Measurements from ENCODE around the gene BNC2. TPM values are rescaled to one million over a fixed set of nuclear protein-coding genes. Genes with fewer than 3 reads are reported as not detected.

Gene BNC2
- total and polyA plus RNA-seq, 2 experiments from 2014 or later: 13.8 to 18.5 TPM

- WGBS, 2 experiments (ENCODE audit: low coverage in 1 of 2, low lambda C conversion rate in 2 of 2, missing lambda C conversion rate in 2 of 2): 80 to 83% methylated on average over 3 of the region's 3 CpGs
- Histone ChIP-seq H3K36me3 (ENCODE audit: low read depth) (no peaks in the 10 kb centered on the region), H4K20me1 (ENCODE audit: insufficient read depth) (no peaks in the 10 kb centered on the region), H3F3A (ENCODE audit: insufficient read depth) (peaks cover 21% of the 10 kb centered on the region), H3K9me3 (ENCODE audit: low read depth) (no peaks in the 10 kb centered on the region), H3K27me3 (replicated peaks; ENCODE audit: insufficient read depth) (no peaks in the 10 kb centered on the region), H3K27ac (peak overlapping the region; percentile 89; the same call in 1 of the 2 replicates), H3K4me1 (ENCODE audit: insufficient read depth) (peaks cover 43% of the 10 kb centered on the region), H3K9ac (peak overlapping the region; percentile 90), H3K4me3 (peak overlapping the region; percentile 82), H3K9me2 (ENCODE audit: insufficient read depth) (no peaks in the 10 kb centered on the region), H3K4me2 (ENCODE audit: unreplicated experiment) (peak overlapping the region; percentile 91), H3K79me2 (ENCODE audit: insufficient read depth) (peaks cover 85% of the 10 kb centered on the region), H2AFZ (no peak overlapping the region)
- TF ChIP-seq EZH2 (IDR thresholded peaks at IDR 0.05; ENCODE audit: insufficient read depth, poor library complexity, severe bottlenecking) (no peak), EZH2phosphoT487 (IDR thresholded peaks at IDR 0.05; ENCODE audit: insufficient read depth, low read depth) (no peak)
- peak; percentile 19 for DNase-seq
- in situ Hi-C loops (cut with MboI): no loop called here
Measured at GRCh38 chr9:16728137-16728508, 142.3 kb downstream of the BNC2 start.

- H3K27ac ChIP-seq: peak overlapping the region; percentile 89
- H3K4me1 ChIP-seq (ENCODE audit: insufficient read depth): peaks cover 45% of the 10 kb centered on the region
- no peaks in the 10 kb centered on the region for H3K9me3 ChIP-seq (ENCODE audit: low read depth)
- TF ChIP-seq EZH2phosphoT487 (IDR thresholded peaks at IDR 0.05; ENCODE audit: insufficient read depth, low read depth) (no peak), EZH2 (IDR thresholded peaks at IDR 0.05; ENCODE audit: insufficient read depth, poor library complexity, severe bottlenecking) (no peak)
- peak overlapping the region; percentile 90 for H3K9ac ChIP-seq
- H3K4me2 ChIP-seq (ENCODE audit: unreplicated experiment): peak overlapping the region; percentile 91
- 16 to 21% methylated on average over 7 of the region's 7 CpGs for WGBS, 2 experiments (ENCODE audit: low coverage in 1 of 2, low lambda C conversion rate in 2 of 2, missing lambda C conversion rate in 2 of 2)
- DNase-seq: peak; percentile 39
- H3F3A ChIP-seq (ENCODE audit: insufficient read depth): peaks cover 24% of the 10 kb centered on the region
- H4K20me1 ChIP-seq (ENCODE audit: insufficient read depth): no peaks in the 10 kb centered on the region
- H3K27me3 ChIP-seq (replicated peaks; ENCODE audit: insufficient read depth): no peaks in the 10 kb centered on the region
- no peaks in the 10 kb centered on the region for H3K36me3 ChIP-seq (ENCODE audit: low read depth)
- H3K79me2 ChIP-seq (ENCODE audit: insufficient read depth): peaks cover 90% of the 10 kb centered on the region
- H2AFZ ChIP-seq: peak overlapping the region; percentile 70
- peak overlapping the region; percentile 82 for H3K4me3 ChIP-seq
- H3K9me2 ChIP-seq (ENCODE audit: insufficient read depth): no peaks in the 10 kb centered on the region
- in situ Hi-C loops (cut with MboI): no loop called here
Measured at GRCh38 chr9:16727452-16728136, 142.9 kb downstream of the BNC2 start.

- Histone ChIP-seq H4K20me1 (ENCODE audit: insufficient read depth) (no peaks in the 10 kb centered on the region), H3K36me3 (ENCODE audit: low read depth) (no peaks in the 10 kb centered on the region), H3K9me2 (ENCODE audit: insufficient read depth) (no peaks in the 10 kb centered on the region), H3K79me2 (ENCODE audit: insufficient read depth) (peaks cover 86% of the 10 kb centered on the region), H3K27me3 (replicated peaks; ENCODE audit: insufficient read depth) (no peaks in the 10 kb centered on the region), H3K27ac (peak overlapping the region; percentile 89), H3F3A (ENCODE audit: insufficient read depth) (peaks cover 30% of the 10 kb centered on the region), H2AFZ (peak overlapping the region; percentile 70), H3K9me3 (ENCODE audit: low read depth) (no peaks in the 10 kb centered on the region), H3K9ac (peak overlapping the region; percentile 90), H3K4me1 (ENCODE audit: insufficient read depth) (peaks cover 50% of the 10 kb centered on the region), H3K4me3 (peak overlapping the region; percentile 82), H3K4me2 (ENCODE audit: unreplicated experiment) (peak overlapping the region; percentile 91)
- TF ChIP-seq EZH2phosphoT487 (IDR thresholded peaks at IDR 0.05; ENCODE audit: insufficient read depth, low read depth): no peak
- TF ChIP-seq EZH2 (IDR thresholded peaks at IDR 0.05; ENCODE audit: insufficient read depth, poor library complexity, severe bottlenecking): no peak
- in situ Hi-C loops (cut with MboI): no loop called here
- WGBS, 2 experiments (ENCODE audit: low coverage in 1 of 2, low lambda C conversion rate in 2 of 2, missing lambda C conversion rate in 2 of 2): 0 to 2% methylated on average over 37 to 60 of the region's 60 CpGs
- peak; percentile 93 for DNase-seq
Measured at GRCh38 chr9:16726718-16727451, 143.6 kb downstream of the BNC2 start.

- TF ChIP-seq EZH2 (IDR thresholded peaks at IDR 0.05; ENCODE audit: insufficient read depth, poor library complexity, severe bottlenecking) (no peak), EZH2phosphoT487 (IDR thresholded peaks at IDR 0.05; ENCODE audit: insufficient read depth, low read depth) (no peak)
- H3K36me3 ChIP-seq (ENCODE audit: low read depth): no peaks in the 10 kb centered on the region
- no peak overlapping the region for H2AFZ ChIP-seq
- 67 to 68% methylated on average over 7 of the region's 7 CpGs for WGBS, 2 experiments (ENCODE audit: low coverage in 1 of 2, low lambda C conversion rate in 2 of 2, missing lambda C conversion rate in 2 of 2)
- no peaks in the 10 kb centered on the region for H3K27me3 ChIP-seq (replicated peaks; ENCODE audit: insufficient read depth)
- H3K4me1 ChIP-seq (ENCODE audit: insufficient read depth): peaks cover 59% of the 10 kb centered on the region
- in situ Hi-C loops (cut with MboI): no loop called here
- H3K4me2 ChIP-seq (ENCODE audit: unreplicated experiment): peak overlapping the region; percentile 91
- no peaks in the 10 kb centered on the region for H3K9me3 ChIP-seq (ENCODE audit: low read depth)
- peak overlapping the region; percentile 89 for H3K27ac ChIP-seq
- peak overlapping the region; percentile 82 for H3K4me3 ChIP-seq
- H3K9ac ChIP-seq: peak overlapping the region; percentile 90
- peak; percentile 58 for DNase-seq
- no peaks in the 10 kb centered on the region for H3K9me2 ChIP-seq (ENCODE audit: insufficient read depth)
- H3F3A ChIP-seq (ENCODE audit: insufficient read depth): peaks cover 38% of the 10 kb centered on the region
- peaks cover 81% of the 10 kb centered on the region for H3K79me2 ChIP-seq (ENCODE audit: insufficient read depth)
- no peaks in the 10 kb centered on the region for H4K20me1 ChIP-seq (ENCODE audit: insufficient read depth)
Measured at GRCh38 chr9:16726029-16726428, 144.4 kb downstream of the BNC2 start.

Data from GM23248 (cell line).